HT-29 (cell line): ENCODE measurements around the gene XIRP1. TPM values are rescaled to one million over a fixed set of nuclear protein-coding genes. Genes with fewer than 3 reads are reported as not detected.
A peak's percentile ranks its signal among the peaks of the same experiment; 100 is the strongest.
"Not testable (repeated sequence)": the region's sequence is repeated elsewhere in the genome, so short reads cannot be mapped to it uniquely, and the experiment has no call there.

ENCODE experiments used
- DNase-seq: peaks from one replicate; pipeline ENCODE4 v3.0.0-alpha.2; 2015; ENCODE audit warnings: low spot score
- total RNA-seq: library from RNA; depleted of rRNA; stranded (reverse); fragments of >200 nt; shearing (Covaris generic); gene quantifications from 2 replicates; pipeline ENCODE4 v1.2.3, GENCODE V29; 2014

XIRP1 gene
- total RNA-seq, 1 experiment from 2014 or later = not detected

GRCh38 chr3:39185959-39186691 is 6.3 kb downstream of the XIRP1 start:
- DNase-seq = no peak

GRCh38 chr3:39185326-39185958 is 7.0 kb downstream of the XIRP1 start:
- no peak for DNase-seq

- DNase-seq = no peak
These were observed 7.5 kb downstream of the XIRP1 start for GRCh38 chr3:39184968-39185285.

- DNase-seq = no peak
These were observed 8.1 kb downstream of the XIRP1 start for GRCh38 chr3:39184081-39184967.

- no peak for DNase-seq
These were observed 8.9 kb downstream of the XIRP1 start for GRCh38 chr3:39183211-39184080.

- no peak for DNase-seq
These were observed 10.7 kb downstream of the XIRP1 start for GRCh38 chr3:39181408-39182335.

- DNase-seq = peak; percentile 84
These were observed 11.6 kb downstream of the XIRP1 start for GRCh38 chr3:39180546-39181346.

- peak; percentile 19 for DNase-seq
These were observed 12.2 kb downstream of the XIRP1 start for GRCh38 chr3:39180183-39180545.

GRCh38 chr3:39178553-39178952 is 13.8 kb downstream of the XIRP1 start:
- DNase-seq = no peak

GRCh38 chr3:39177708-39178332 is 14.6 kb downstream of the XIRP1 start:
- DNase-seq = peak; percentile 67

GRCh38 chr3:39176025-39176714 is 16.2 kb downstream of the XIRP1 start:
- no peak for DNase-seq

- DNase-seq = no peak
These were observed 18.9 kb downstream of the XIRP1 start for GRCh38 chr3:39173318-39174125.

GRCh38 chr3:39171860-39172259 is 20.5 kb downstream of the XIRP1 start:
- DNase-seq = no peak

- not testable (repeated sequence) for DNase-seq
These were observed 21.5 kb downstream of the XIRP1 start for GRCh38 chr3:39170877-39171276.

- DNase-seq = no peak
These were observed 21.9 kb downstream of the XIRP1 start for GRCh38 chr3:39170461-39170860.

- DNase-seq = no peak
These were observed 22.7 kb downstream of the XIRP1 start for GRCh38 chr3:39169712-39170111.

GRCh38 chr3:39168156-39168780 is 24.1 kb downstream of the XIRP1 start:
- DNase-seq = no peak
